NB4 (cell line): Measurements from ENCODE around the gene DTX3.
"Not testable (repeated sequence)": the region's sequence is repeated elsewhere in the genome, so short reads cannot be mapped to it uniquely, and the experiment has no call there.

Experiments used
- DNase-seq: peaks from one replicate; pipeline ENCODE4 v3.0.0; 2010; ENCODE audit warnings: low read depth
- H3K4me3 ChIP-seq: one replicate; pipeline ENCODE4 v1.5.1; 2011; ENCODE audit warnings: mild to moderate bottlenecking, low read depth, low read length, moderate library complexity
- MYC ChIP-seq: IDR thresholded peaks from 2 replicates; pipeline ENCODE4 v1.6.1; 2011; ENCODE audit warnings: low read depth, low read length
- POLR2A ChIP-seq: IDR thresholded peaks from 2 replicates; pipeline ENCODE4 v1.6.1; 2011; ENCODE audit warnings: mild to moderate bottlenecking; ENCODE audit not compliant: insufficient read length; ENCODE audit errors: extremely low read depth
- TF ChIP-seq, protein P1 (sequence below): IDR thresholded peaks from one replicate; pipeline ENCODE4 v1.5.1; 2012; ENCODE audit warnings: low read depth, low read length
- TF ChIP-seq, protein P2 (sequence below): IDR thresholded peaks from 2 replicates; pipeline ENCODE4 v1.6.1; 2011; ENCODE audit warnings: low read depth, low read length

DTX3 gene

DNA sequence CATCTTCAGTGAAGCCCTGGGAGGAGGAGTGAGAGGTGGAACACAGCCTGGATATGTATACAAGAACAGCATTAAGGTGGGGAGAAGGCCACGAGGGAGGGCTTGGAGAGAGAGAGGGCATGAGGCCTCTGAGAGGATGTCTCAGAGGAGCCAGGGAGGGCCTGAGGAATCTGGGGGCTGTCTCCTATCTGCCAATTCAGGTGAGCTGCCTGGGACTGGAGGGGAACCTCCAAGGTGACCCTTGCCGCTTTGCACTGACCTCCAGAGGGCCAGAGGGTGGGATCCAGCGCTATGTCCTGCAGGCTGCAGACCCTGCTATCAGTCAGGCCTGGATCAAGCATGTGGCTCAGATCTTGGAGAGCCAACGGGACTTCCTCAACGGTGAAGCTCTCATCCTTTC lies 11.0 kb downstream of the DTX3 start:
- H3K4me3 ChIP-seq, result no peak overlapping the region
- no peak for DNase-seq
- TF ChIP-seq MYC, result no peak
- TF ChIP-seq, protein P1, sequence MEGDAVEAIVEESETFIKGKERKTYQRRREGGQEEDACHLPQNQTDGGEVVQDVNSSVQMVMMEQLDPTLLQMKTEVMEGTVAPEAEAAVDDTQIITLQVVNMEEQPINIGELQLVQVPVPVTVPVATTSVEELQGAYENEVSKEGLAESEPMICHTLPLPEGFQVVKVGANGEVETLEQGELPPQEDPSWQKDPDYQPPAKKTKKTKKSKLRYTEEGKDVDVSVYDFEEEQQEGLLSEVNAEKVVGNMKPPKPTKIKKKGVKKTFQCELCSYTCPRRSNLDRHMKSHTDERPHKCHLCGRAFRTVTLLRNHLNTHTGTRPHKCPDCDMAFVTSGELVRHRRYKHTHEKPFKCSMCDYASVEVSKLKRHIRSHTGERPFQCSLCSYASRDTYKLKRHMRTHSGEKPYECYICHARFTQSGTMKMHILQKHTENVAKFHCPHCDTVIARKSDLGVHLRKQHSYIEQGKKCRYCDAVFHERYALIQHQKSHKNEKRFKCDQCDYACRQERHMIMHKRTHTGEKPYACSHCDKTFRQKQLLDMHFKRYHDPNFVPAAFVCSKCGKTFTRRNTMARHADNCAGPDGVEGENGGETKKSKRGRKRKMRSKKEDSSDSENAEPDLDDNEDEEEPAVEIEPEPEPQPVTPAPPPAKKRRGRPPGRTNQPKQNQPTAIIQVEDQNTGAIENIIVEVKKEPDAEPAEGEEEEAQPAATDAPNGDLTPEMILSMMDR, result no peak
- TF ChIP-seq, protein P2, sequence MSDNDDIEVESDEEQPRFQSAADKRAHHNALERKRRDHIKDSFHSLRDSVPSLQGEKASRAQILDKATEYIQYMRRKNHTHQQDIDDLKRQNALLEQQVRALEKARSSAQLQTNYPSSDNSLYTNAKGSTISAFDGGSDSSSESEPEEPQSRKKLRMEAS, result no peak
- no peak for TF ChIP-seq POLR2A

DNA sequence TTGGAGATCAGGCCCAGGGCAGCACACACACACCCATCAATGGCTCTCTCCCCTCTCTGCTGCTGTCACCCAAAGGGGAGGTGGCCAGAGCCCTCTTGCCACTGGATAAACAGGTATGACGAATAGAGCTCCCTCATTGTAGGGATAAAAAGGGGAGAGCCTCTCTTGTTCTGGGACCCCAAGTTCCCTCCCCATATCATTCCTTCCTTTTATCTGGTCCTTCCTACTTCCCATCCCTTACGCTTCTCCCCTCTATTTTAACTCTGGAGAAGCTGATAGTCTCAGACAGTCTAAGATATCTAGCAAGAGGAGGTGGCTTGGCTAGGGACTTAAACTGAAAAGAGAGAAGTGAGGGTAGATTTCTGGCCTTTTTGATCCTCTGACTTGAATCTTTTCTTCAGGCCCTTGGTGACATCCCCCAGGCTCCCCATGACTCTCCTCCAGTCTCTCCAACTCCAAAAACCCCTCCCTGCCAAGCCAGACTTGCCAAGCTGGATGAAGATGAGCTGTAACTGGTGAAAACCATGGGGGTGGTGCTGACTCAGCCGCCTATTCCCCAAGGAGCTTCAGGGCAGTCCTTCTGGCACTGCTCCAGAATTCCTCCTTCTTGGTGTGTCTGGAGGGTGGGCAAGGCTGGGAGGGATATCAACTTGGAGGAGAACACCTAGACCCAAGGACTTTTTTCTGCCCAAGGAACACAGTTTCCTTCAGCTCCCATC lies 11.9 kb downstream of the DTX3 start:
- TF ChIP-seq MYC (no peak), POLR2A (no peak)
- TF ChIP-seq, protein P2, result no peak
- TF ChIP-seq, protein P1, result no peak
- no peak overlapping the region for H3K4me3 ChIP-seq
- DNase-seq, result no peak

DNA sequence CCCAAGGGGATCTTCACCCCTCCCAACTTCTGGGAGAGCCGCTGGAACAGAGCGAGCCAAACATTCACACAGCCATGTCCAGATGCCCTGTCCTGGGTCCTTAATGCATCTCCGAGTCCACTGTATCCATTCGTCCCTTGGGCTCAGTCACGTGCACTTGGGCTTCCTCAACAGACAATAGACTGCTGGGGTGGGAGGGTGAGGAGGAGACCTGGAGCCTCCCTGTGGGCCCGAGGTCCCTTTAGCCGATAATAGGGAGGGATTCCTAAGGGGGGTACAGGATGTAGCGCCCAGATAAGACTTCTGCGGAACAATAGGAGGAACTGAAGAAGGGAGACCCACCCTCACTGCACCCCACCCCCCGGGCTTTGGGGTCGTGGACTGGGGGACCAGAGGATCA lies 13.3 kb downstream of the DTX3 start:
- TF ChIP-seq, protein P2, result no peak
- no peak for TF ChIP-seq POLR2A
- no peak for DNase-seq
- no peak overlapping the region for H3K4me3 ChIP-seq

DNA sequence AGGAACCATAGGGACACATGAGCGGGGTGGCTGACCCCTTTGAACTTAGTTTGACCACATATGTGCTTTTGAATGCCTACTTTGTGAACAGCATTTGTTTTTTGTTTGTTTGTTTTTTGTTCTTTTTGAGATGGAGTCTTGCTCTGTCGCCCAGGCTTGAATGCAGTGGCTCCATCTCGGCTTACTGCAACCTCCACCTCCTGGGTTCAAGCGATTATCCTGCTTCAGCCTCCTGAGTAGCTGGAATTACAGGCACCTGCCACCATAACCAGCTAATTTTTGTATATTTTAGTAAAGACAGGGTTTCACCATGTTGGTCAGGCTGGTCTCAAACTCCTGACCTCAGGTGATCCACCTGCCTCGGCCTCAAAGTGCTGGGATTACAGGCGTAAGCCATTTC lies 13.8 kb downstream of the DTX3 start:
- not testable (repeated sequence) for DNase-seq

DNA sequence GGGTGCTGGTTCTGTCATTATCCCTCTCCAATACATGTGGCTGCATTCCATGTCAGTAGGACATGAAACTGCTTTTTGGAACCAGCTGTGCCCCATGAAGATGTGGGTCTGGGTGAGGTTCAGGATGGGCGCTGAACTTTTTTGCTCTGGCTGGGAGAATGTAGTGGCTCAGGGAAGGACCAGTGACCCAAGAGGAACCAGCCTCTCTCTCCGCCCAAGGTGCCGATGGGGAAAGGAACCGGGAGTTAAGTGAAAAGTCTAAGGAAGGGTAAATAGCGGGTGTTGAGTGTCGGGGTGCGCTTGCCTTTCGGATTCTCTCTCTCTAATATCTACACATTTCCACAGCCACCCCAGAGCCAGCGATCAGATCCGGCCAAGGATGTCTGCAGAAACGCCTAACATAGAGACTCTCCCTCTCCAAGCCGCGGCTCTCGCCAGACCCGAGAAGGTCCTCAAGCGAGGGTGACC lies 14.4 kb downstream of the DTX3 start:
- TF ChIP-seq, protein P2, result no peak
- no peak for TF ChIP-seq MYC
- TF ChIP-seq, protein P1, result no peak
- no peak for TF ChIP-seq POLR2A
- DNase-seq, result no peak
- no peak overlapping the region for H3K4me3 ChIP-seq

More for the DNA sequence above, 13.8 kb downstream of the DTX3 start:
- not testable (repeated sequence) for H3K4me3 ChIP-seq

DNA sequence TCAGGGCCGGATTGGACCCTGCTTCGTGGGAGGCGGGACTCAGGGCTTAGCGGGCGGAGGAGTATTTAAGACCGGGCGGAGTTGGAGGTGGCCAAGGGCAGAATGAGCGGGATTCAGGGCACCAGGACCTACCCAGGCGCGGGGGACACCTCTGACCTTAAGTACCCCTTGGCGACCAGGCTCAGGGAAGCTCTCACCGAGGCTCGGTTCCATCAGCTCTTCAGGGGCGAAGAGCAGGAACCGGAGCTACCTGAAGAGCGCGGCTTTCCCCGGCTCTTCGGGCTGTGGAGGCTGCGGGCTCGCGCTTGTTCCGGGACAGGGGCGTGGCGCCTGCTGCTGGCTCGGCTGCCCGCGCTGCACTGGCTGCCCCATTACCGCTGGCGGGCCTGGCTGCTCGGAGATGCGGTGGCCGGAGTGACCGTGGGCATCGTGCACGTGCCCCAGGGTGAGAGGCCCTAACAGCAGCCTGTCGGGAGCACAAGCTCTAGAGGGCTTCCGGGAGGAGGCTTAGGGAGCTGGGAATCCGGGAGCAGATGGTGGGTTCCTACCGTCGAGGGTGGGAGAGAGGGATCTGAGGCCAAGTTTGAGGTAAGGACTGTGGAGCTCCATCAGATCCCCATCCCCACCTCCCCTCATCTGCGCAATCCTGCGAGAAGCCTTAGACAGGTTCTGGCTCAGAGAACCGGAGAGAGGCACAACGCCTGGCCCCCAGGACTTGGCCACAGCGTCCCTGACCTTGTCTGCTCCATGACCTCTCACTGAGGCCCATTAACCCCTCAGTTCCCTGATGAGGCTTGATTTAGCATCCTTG lies 15.0 kb downstream of the DTX3 start:
- DNase-seq, result no peak
- TF ChIP-seq, protein P2, result no peak
- TF ChIP-seq, protein P1, result no peak
- no peak for TF ChIP-seq POLR2A
- no peak for TF ChIP-seq MYC
- H3K4me3 ChIP-seq, result no peak overlapping the region
